HG03378 (cell line): ENCODE data around the gene MBP.
A peak's percentile ranks its signal among the peaks of the same experiment; 100 is the strongest.

Experiments used
- ATAC-seq: cut with Tn5 transposase; IDR thresholded peaks from one replicate; pipeline ENCODE4 v1.9.1; 2021; ENCODE audit warnings: mild to moderate bottlenecking, moderate library complexity; ENCODE audit not compliant: unreplicated experiment

The MBP gene

DNA sequence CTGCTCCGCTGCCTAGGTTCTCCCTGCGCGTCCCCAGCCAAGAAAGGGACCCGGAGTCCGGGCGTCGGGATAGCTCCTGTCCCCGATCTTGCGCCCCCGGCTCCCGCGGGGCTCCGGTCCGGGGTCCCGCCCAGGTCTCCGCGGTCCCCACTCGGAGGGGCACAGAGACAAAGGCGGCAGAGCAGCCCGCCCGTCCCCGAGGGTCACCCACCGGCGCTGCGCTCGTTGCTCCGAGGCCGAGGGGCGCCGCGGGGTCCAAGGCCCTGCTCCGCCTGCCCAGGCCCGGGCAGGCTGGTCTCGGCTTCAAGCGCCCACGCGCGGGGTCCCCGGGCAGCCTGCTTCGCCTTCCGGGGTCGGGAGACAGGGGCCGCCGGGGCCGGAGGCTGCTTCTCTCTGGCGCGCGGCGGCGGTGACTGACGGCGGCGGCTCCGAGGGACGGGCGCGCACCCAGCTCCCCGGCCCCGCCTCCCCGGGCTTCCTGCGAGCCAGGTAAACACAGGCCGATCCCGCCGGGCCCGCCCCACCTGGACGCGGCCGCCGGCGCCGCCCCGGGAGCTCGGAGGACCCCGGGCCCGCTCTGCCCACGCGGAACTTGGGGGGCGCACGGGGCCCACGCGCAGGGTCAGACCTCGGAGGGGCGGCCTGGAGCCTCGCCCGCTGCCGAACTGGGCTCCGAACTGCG is at the start of gene MBP:
Gene MBP, minus strand, starts transcription at position 415 of the 682 bp plus-strand sequence. CDS start 27,522 bp downstream, outside the sequence.
- peak; percentile 28 for ATAC-seq

DNA sequence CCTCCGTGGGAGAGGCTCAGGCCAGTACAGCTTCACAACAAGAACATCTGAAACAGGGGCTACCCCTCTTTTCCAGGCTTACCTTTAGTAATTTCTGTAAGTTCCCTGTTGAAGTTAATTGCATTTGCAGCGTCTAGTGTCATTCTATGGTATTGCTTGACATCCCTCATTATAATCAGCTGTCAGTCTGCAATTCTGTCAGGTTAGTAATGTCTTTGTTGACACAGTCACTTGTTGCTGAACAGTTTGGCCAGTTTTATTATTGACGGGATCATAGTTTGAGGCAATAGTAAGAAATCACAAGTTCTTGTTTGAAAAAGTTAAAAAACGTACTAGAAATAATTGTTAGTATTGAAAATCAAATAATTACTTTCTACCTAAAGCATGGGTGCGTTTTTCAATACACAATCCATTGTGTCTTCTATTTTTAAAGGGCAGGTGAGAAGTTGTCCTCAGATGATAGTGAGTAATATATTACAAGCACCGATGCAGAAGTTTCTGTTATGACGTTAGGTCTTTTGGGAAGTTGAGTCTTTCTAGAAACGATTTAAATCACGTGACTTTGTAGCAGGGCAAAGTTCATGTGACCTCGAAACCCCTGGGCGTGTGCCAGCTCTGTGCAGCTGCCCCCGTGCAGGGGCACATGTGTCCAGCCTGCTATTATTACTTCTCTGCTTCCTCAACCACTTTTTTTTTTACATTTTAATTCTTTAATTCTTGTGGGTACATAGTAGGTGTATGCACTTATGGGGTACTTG is 49.5 kb upstream of the MBP start:
- no peak for ATAC-seq

DNA sequence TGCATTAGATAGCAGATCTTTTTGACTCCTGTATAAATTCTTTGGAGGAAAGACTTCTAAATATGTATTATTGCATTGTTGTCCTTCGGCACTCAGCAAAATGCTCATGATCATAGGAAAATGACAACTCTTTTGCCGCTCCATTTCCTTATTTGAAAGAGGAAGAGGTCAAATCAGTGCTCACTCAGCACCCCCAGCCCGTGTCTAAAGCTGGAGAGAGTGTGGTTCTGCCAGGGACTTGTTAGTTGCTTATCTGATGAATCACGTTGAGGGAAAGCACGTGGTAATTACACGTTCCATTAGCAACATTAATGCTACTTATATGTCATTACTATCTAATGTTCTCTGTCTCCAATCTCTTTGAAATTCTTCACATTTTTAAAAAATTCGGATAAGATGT is 46.0 kb upstream of the MBP start:
- ATAC-seq: no peak

DNA sequence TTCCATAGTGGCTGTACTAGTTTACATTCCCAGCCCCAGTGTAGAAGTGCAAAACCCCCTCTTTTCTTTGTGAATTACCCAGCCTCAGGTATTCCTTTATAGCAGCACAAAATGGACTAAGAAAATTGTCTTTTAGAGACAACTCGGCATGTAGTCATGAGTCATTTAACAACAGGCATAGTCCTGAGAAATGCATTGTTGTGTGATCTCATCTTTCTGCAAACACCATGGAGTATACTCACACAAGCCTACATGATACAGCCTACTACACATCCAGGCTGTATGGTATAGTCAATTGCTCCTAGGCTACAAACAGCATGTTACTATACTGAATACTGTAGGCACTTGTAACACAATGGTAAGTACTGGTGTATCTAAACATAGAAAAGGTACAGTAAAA is 44.4 kb upstream of the MBP start:
- no peak for ATAC-seq

DNA sequence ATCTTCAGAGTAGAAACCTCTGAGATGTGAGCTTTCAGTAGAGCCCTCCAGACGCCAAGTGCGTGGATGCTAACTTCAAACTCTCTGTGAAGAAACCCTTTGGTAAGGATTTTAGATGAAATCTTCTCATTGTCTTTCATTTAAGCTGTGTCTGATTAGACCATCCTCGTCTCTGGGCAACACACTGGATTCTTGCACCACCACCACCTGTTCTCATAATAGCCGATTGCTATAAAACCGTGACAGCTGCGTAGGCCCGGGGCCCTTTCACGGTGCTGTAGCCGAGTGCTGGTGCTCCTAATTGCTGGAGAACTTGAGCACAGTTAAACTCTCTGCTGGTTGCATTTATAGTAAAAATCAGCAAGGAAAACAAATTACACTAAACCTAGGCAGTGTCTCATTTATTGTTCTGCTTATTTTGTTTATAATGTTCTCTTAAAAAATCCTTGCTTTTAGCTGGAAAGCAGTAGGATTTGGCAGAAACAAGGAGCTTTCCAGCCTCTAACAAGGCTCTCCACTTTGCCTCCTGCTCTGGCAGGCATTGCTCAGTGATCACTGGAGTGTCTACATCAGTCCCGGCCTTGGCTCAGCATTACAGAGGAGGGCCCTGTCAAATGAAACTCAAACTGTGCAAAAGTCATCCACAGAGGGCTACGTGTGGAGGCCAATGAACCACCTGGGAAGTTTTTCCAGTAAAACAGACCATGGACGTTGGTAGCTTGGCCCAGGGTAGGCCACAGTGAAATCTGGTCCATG is 40.9 kb upstream of the MBP start:
- no peak for ATAC-seq

DNA sequence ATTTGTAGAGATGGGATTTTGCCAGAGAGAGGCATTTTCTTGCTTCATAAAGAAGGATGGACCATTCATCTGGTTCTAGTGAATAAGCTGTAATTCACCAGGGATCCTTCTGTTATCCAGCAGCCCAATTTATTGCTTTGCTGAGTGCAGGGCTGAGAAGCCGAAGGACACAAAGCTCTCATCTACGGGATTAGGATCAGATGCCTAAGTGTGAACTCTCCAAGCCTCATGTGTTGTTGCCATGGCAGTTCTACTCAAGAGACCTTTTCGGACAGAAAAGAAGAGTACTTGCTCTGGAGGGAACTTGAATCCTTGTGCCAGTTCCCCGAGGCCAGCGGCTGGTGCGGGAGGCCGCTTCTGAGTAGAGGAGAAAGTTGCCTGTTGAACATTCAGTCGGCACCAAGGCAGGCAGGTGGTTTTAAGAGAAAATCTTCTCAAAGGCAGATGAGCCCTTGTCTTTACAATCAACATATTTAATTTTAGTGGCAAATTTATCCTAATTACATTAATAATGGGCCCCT is 38.4 kb upstream of the MBP start:
- no peak for ATAC-seq

DNA sequence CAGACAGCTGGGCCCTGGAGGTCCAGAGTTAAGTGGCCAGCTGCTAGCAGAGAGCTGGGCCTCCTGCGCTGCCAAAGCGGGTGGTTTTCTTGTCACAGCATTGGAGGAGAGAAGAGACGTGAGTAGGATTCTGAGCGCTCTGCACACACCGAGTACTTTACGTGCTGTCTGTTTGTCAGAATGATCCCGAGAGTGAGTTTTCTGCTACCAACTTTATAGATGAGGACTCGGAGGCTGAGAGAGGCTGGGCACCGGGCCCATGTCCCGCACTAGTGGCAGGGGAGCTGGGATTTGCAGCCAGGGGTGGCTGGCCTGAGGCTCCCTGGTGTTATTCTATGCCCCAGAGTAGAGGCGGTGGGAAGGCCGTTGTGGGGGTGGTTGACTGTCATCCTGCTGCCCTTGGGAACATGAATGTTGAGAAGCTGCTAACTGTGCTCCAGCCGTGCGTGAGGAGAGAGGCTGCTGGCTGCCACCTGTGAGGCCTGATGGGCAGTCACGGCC is 36.3 kb upstream of the MBP start:
- ATAC-seq: no peak

DNA sequence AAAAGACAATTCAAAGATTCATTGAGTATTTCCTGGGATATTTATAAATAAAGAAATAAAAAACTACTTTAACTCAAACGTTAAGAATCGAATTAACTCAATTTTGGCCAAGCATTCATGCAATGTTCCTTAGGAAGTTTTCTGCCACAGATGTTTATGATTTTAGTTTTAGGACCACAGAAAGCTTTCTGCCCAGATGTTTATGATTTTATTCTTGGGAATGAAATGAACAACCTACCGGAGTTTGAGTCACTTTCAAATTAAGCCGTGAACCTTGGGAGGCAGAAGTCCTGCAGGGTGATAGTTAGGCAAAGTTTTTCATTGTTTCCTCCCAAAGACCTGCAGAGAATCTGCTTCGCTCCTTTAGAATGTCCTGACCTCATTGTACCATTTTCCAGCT is 34.7 kb upstream of the MBP start:
- no peak for ATAC-seq

DNA sequence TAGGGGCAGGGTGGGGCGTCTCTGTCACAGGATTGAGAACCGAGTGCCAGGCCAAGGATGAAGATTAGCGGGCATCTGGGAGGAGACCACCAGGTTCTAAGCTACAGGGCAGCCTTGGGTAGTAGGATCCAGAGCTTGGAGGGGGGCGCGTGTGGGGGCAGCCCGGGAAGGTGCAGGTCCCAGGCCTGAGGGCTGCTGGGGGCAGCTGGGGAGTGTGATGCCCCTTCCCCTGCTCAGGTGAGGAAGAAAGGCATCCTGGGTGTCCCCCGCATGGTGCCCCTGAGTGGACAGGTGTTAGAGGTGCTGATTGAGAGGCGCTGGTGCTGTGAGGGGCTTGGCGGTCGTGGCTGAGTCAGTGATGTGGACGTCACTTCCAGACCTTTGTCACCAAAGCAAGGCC is 33.9 kb upstream of the MBP start:
- no peak for ATAC-seq

DNA sequence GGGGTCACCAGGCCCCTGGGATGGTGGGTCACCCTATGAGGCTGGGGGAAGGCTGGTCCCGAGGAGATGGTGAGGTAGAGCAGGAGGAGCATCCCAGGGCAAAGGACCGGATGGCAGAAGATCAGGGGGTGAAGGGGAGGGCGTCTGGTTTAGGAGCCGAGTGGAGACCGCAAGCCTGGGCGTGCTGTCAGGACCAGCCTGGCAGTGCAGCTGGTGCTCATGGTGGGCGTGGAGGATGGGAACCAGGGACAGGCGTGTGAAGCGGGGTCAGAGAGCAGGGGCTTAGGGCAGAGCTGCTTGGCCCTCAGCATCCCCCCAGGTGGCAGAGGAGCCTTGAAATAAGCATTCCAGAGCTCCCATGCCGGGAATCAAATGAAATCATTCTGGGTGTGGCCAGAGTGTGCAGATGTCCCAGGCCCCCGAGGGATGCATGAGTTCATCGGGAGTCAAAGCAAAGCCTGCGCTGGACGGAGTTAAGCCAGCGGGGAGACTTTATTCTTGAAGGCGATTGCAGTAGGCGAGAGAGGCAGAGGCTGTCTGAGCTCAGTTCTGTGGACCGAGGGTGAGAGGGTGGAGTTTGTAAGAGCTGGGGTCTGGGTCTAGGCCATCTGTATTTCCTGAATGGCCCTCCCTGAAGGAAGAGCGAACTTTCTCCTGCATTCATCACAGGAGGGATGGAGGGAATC is 33.1 kb upstream of the MBP start:
- no peak for ATAC-seq

DNA sequence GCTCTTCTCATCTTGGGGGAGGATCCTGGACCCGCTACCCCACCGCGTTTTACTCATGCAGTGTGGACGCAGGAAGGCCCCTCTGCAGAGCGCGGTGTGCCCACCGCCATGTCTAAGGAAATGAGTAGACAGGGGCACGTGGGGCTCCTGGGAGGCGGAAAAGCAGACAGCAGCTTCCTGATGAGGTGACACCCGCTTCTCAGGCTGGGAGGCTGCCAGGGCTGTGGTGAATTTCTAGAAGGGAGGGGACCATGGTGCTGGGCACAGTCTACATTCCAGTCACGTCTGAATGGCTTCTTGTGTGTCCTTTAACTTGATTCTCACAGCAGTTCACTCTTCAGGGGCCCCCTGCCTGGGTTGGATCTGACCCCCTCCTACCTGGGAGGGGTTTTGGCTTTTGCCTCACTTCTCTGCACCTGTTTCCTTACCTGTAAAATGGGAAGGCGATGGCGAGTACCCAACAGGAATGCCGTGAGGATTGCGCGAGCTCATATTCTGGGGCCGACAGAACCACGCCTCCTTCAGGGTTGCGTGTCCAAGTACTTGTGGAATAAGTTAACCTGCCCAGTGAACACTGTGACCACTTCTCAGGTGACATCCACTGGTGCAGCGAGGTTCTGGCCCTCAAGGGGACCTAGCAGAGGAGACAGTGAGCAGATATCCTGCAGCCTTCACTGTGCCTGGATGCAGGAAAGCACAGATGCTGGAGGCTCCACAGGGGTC is 32.3 kb upstream of the MBP start:
- no peak for ATAC-seq

DNA sequence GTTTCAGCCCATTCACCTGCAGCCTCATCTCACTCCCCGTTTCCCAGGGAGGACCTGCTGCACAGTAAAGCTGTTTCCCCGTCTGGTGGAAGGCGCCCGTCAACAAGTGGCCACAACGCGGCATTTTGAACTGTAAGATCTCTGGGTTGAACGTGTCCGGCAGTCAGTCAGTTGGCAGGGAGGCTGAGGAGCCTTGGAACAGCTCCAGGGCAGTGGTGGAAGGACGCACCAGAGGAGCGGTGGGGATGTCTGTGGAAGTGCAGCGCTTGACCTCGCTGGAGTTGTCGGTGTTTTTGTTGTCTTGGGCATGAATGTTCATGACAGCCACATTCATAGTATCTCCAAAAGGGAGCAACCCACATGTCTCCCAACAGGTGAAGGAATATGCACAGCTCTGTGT is 31.4 kb upstream of the MBP start:
- ATAC-seq: no peak

DNA sequence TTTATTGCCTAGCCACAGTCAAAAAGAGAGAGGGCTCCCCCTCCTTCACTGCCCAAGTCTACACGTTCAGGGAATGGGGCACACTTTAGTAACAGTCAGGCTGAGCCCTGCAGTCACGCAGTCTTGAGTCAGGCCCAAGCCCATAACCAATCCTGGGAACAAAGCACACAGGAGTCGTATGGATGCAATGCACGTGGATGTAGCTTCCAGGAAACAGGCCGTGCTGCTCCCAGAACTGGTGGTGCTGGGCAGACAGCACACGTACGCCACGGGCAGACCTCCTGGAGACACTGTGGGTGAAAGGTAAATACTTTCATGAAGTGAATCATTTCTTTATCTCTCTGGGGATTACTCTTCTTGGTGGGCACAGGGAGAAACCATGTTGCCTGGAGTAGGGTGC is 30.0 kb upstream of the MBP start:
- ATAC-seq: no peak

DNA sequence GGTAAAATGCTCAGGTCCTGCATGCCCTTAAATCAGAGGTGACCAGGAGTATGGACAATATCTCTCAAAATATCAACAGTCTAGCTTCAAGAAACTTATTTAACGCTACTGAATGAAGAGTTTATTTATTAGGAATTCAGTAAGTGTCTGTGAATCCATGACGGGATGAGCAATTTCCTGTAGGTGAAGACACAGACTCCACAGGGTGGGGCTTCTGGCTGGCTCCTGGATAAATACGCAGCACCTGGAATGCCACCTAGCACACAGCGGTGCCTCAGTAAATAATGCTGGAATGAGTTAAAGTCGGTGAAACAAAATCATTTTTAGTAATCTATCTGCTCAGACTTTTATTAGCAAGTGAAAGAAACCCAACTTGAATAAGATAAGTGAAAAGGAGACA is 29.4 kb upstream of the MBP start:
- no peak for ATAC-seq

DNA sequence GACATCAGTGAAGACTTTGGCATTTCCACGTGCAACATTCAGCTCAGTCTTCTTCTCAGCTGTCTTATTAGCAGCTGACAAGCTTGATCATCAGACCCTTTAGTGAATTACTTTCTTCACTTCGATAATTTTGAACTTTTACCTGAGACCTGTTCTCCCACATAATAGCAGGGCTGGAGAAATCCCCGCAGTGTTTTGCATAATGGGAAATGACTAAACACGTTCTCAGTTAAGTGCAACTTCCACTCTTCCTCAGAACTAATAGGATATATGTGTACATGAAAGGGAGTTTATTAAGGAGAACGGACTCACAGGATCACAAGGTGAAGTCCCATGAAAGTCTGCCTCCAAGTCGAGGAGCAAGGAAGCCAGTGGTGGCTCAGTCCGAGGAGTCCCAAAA is 28.8 kb upstream of the MBP start:
- ATAC-seq: no peak

DNA sequence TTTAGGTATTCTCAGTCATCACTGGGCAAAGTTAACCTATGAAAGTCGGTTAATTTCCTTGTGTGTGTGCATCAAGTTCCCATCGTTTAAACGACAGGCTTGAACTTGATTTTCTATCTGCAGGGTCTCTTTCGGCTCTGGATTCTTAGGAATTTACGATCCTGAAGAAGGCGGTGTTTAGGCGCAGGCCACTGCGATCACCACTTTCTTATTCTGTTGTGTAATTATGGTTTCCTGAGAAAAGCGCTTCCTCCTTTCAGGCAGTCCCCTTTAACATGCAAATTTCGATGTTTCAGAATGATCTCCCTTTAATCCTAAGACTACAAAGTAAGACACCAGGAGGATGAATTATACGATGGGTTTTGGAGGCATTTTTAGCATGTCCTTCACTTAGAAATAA is 27.9 kb upstream of the MBP start:
- ATAC-seq: no peak

DNA sequence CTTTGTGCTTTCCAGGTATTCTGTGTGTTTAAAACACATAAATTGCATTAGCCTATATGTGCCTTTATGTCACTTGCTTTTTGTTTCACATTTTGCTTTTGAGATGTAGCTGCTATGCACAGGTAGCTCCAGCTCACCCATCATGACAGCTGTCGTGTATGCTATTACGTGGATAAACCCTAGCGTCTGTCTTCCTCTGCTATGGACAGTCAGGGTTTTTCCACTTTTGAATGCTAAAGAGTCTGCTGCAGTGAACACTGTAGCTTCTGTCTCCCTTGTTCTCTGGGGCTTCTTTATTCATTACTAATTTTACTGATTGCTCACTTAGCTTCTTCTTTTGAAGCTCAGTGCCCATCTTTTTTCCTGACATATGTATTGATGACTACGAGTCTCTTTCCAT is 24.7 kb upstream of the MBP start:
- no peak for ATAC-seq

DNA sequence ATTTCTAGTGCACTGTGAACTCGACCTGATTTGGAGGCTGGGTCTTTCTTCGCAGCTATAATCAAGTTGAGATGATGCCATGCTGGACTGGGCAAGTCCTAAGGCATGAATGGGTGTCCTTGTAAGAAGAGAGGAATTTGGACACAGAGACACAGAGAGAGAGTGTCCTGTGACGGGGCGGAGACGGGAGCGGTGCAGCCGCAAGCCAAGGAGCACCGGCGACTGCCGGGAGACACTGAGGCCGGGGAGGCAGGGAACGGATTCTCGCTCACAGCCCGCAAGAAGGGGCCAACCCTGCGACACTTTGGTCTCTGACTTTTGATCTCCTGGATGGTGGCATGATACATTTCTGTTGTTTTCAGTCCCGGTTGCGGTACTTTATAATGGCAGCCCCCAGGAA is 22.4 kb upstream of the MBP start:
- ATAC-seq: no peak

DNA sequence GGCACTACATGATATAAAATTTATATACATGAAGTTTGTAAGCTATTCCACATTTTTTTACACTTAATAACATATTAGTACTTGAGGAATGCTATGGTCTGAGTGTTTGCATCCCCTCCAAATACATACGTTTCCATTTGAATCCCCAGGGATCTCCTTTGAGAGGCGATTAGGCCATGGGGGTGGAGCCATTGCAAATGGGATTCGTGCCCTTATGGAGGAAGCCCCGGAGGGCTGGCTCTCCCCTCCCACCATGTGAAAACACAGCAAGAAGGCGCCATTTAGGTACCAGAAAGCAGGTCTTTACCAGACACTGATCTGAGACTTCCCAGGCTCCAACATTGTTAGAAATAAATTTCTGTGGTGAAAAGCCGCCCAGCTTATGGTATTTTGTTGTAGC is 20.8 kb upstream of the MBP start:
- ATAC-seq: no peak

DNA sequence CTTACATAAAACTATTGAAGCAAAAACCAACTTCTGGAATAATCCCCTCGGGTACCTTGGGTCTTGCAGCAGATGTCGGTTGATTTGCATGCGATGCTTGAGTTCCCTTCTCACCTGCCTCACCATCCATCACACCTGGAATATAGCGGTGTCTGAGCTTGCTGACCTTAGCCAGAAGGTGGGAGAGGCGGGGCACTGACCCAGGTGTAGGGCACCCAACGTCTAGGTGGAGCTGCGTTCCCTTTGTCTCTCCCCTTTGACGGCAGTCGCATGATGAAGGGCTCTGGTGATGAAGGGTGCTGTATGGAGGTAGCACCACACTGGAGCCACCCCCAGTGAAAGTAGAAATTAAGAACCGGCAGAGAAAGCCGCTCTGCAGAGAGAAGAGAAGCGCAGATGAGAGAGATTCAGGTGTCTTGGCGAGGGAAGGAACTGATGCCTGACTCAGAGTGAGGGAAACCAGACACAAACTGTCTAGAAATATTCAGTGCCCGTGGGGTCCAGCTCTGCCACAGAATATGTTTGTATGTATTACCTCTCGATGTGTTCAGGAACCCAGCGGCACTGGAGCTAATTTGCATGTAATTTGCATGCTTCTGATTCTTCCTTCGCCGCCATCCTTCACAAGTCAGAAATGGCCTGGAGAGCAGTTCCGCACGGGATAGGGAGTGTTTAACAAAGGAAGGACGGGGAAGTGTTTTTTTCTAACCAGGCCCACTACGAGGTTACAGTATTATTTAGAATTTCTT is 19.4 kb upstream of the MBP start:
- ATAC-seq: no peak
